Panc1 (cell line): ENCODE results near the gene TPRN.
A peak's percentile ranks its signal among the peaks of the same experiment; 100 is the strongest.

Source experiments
- POLR2AphosphoS5 ChIP-seq: IDR thresholded peaks from 2 replicates; pipeline ENCODE4 v1.6.1; 2012; ENCODE audit warnings: mild to moderate bottlenecking, low read depth, low read length, moderate library complexity
- REST ChIP-seq, 2 experiments: IDR thresholded peaks; 2 replicates each; pipeline ENCODE4 v1.6.1; 2011 to 2012; ENCODE audit warnings: low read depth in 2 of 2, control low read depth in 1 of 2, low read length in 1 of 2, mild to moderate bottlenecking in 1 of 2, moderate library complexity in 1 of 2; ENCODE audit not compliant: insufficient read depth in 1 of 2
- SIN3A ChIP-seq: IDR thresholded peaks from 2 replicates; pipeline ENCODE4 v1.6.1; 2012; ENCODE audit warnings: low read depth, mild to moderate bottlenecking, low read length, moderate library complexity, borderline replicate concordance; ENCODE audit not compliant: insufficient read depth
- TF ChIP-seq, protein P1 (sequence below): fragments of 450-650 bp; IDR thresholded peaks from 2 replicates; pipeline ENCODE4 v1.5.1; 2017; ENCODE audit warnings: mild to moderate bottlenecking

DNA sequence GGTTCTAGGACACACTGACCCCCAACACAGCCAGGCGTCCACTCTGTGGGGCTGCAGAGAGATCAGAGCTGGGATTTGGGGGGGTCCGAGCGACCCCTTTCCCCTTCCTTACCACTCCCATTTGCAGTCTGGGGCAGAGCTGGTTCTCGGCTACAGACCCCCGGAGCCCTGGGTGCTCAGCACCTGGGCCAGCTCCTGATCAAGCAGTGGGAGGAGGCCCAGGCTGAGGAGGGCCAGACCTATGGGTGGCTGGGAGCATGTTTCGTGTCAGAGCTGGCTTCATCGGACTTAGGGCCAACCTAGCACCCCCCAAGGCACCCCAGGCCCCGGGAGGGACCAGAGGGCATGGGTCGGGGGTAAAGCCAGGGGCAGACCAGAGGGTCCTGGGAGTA lies 54.0 kb downstream of the TPRN start:
- TF ChIP-seq, protein P1, sequence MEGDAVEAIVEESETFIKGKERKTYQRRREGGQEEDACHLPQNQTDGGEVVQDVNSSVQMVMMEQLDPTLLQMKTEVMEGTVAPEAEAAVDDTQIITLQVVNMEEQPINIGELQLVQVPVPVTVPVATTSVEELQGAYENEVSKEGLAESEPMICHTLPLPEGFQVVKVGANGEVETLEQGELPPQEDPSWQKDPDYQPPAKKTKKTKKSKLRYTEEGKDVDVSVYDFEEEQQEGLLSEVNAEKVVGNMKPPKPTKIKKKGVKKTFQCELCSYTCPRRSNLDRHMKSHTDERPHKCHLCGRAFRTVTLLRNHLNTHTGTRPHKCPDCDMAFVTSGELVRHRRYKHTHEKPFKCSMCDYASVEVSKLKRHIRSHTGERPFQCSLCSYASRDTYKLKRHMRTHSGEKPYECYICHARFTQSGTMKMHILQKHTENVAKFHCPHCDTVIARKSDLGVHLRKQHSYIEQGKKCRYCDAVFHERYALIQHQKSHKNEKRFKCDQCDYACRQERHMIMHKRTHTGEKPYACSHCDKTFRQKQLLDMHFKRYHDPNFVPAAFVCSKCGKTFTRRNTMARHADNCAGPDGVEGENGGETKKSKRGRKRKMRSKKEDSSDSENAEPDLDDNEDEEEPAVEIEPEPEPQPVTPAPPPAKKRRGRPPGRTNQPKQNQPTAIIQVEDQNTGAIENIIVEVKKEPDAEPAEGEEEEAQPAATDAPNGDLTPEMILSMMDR, result no peak
- TF ChIP-seq REST (IDR thresholded peaks at IDR 0.05; ENCODE audit: insufficient read depth in 1 of 2, low read depth in 2 of 2, low read length in 1 of 2) (peak; percentile 78 to 80), POLR2AphosphoS5 (no peak), SIN3A (no peak)
